Fibroblast of villous mesenchyme (primary cell): ENCODE data around the gene CCN6. TPM values are rescaled to one million over a fixed set of nuclear protein-coding genes. Genes with fewer than 3 reads are reported as not detected.

Experiments used
- DNase-seq: peaks from one replicate; pipeline ENCODE4 v3.0.0-alpha.2; 2010; ENCODE audit warnings: low read depth
- H3K4me3 ChIP-seq: 2 replicates; pipeline ENCODE4 v1.5.1; 2011; ENCODE audit warnings: low read depth, mild to moderate bottlenecking, low read length
- total RNA-seq: library from RNA; depleted of rRNA; stranded (reverse); fragments of >200 nt; gene quantifications from 2 replicates; pipeline ENCODE4 v1.2.3, GENCODE V29; 2012
- TF ChIP-seq, protein P1 (sequence below): IDR thresholded peaks from 2 replicates; pipeline ENCODE4 v1.5.1; 2012; ENCODE audit warnings: low read depth, mild to moderate bottlenecking, low read length; ENCODE audit not compliant: insufficient read depth

CCN6 gene
- total RNA-seq, 1 donor, result not detected

DNA sequence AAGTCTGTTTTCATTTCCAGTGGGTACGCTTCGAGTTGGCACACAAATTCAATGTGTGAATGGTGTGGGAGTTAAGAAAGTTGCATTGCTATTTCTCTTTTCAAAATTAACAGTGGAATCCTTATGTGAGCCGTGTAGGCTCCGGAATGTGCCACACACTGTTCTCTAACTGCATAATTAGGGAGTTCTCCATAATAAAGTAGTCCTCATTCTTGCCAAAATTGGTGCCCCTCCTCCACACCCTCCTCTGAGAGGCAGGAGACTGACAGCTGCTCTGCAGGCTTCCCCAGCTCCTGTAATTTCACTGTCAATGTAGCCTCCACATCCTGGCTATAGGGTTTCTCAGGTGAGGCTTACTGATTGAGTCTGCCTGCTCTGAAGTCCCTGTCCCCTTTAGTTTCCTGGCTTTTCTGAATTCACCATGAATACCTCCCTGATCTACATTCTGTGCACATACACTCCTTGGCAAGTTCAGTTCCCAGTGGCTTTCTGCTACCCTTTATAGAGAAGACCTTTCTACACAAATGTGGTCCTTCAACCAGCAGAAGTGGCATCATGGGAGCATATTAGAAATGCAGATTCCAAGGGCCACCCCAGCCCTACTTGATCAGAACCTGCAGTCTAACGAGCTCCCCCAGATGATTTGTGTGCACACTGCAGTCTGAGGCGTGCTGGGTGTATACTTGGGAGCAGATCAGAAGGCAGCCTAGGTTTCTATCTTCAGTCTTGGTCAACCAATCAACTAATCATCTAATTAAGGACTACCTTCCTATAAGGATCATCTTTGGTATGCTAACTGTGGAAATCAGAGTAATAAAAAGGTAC is 19.9 kb upstream of the CCN6 start:
- no peak overlapping the region for H3K4me3 ChIP-seq
- TF ChIP-seq, protein P1, sequence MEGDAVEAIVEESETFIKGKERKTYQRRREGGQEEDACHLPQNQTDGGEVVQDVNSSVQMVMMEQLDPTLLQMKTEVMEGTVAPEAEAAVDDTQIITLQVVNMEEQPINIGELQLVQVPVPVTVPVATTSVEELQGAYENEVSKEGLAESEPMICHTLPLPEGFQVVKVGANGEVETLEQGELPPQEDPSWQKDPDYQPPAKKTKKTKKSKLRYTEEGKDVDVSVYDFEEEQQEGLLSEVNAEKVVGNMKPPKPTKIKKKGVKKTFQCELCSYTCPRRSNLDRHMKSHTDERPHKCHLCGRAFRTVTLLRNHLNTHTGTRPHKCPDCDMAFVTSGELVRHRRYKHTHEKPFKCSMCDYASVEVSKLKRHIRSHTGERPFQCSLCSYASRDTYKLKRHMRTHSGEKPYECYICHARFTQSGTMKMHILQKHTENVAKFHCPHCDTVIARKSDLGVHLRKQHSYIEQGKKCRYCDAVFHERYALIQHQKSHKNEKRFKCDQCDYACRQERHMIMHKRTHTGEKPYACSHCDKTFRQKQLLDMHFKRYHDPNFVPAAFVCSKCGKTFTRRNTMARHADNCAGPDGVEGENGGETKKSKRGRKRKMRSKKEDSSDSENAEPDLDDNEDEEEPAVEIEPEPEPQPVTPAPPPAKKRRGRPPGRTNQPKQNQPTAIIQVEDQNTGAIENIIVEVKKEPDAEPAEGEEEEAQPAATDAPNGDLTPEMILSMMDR, result no peak
- DNase-seq, result no peak

DNA sequence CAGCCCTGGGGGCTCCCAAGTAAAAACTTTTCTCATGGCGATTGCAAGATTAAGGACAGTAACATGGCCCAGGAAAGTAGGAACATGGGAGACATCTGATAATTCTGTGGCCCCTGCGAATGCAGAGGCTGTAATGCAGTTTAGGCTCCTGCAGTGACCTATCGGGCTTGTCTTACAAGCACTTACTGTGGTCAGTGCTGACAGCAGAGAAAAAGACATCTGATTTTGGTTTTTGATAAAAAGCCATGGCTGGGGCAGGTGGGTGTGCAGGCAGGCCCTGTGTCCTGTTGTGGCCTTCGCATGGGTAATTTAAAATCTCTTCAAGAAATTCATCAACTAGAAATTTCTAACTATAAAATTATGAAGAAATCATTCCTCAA is 19.3 kb upstream of the CCN6 start:
- TF ChIP-seq, protein P1, result no peak
- no peak overlapping the region for H3K4me3 ChIP-seq
- DNase-seq, result no peak

DNA sequence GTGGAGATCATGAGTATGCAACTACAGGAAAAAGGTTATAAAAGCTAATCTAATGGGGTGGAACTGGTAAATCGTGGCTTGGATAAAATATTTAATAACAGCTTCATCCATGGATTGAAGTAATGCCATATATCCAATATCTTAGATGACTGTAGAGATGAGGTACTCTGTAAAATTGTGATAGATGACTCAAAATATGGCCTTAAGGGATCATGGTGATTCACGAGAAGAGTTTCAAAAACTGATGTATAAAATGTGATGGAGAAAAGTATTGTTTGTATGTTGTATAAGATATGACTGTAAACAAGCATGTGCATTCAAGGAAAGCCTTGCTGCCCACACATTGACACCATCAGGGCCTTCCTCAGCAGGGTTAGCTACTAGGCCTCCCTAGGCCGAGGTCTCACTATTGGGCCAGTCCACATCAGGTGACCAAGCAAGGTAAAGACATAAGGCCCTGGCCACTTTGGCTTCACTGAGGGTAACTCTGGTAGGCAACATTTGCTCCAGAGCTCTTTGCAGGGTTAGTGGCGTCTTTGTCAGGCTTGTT is 17.7 kb upstream of the CCN6 start:
- no peak for DNase-seq
- no peak overlapping the region for H3K4me3 ChIP-seq
- TF ChIP-seq, protein P1, result no peak

DNA sequence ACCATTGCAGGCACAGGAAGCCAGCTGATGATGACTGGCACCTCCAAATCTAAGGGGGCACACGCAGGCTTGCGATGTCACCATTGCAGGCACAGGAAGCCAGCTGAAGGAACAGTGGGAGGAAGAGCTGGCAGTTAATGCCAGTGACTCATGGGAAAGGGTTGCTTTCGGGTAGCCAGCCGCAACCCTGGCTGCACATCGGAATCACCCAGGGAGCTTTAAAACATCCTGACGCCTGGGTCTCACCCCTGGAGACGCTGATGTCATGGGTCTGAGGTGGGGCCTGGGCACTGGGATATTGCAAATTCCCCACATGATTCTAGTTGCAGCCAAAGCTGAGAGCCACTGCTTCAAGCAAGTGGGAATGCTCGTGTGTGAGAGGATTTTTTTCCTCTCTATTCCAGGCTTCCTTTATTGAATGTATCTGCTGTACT is 16.1 kb upstream of the CCN6 start:
- H3K4me3 ChIP-seq, result no peak overlapping the region
- DNase-seq, result peak; percentile 93
- TF ChIP-seq, protein P1, result no peak

DNA sequence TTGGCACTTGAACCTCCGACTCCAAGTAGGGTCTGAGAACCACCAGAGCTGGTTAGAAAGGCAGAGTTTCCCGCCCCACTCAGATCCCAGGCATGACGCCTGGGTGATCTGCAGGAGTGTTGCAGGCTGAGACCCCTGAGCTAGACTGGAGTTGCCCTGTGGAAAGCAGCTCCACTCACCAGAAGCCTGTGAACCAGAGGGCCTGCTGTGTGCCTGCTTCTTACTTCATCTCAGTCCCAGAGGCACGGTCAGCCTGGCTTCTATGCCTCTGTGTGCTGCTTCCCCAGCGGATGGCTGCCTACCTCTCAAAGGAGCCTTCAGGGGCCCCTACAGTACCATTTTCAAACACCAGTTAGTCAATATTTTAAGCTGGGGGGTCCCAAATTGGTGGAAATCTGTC is 15.6 kb upstream of the CCN6 start:
- no peak overlapping the region for H3K4me3 ChIP-seq
- TF ChIP-seq, protein P1, result no peak
- DNase-seq, result no peak

DNA sequence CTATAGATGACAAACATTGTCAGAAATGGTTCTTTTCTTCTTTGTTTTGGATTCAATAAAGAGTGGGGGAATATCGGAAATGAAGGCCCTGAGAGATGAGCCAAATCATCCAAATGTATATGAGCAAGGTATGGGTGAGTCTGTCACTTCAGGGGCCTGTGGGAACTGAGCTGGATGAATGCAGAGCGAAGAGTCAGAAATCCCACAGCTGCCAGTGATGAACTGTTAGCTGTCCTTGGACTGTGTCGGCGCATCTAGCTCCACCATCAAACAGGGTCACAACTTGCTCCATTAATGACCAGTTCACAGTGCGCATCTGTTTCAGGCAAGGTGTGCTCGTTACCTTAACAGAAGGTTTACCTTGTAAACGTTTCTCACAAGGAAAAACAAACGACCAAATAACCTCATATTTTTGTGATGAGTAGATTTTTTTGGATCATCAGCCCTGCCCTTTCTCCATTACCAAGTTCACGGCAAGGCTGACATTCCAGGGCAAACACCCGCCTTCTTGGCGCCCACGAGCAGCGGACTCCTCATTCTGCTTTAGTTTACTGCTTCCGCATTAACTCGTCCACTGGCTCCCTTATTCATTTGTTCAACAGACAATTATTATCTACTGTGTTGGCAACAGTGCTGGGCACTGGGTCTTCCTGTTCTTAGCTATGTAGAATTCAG is 15.0 kb upstream of the CCN6 start:
- no peak for DNase-seq
- TF ChIP-seq, protein P1, result no peak
- no peak overlapping the region for H3K4me3 ChIP-seq
